GM06990 (cell line): ENCODE data around the gene KLF7.

ENCODE experiments used
- DNase-seq: peaks from one replicate; pipeline ENCODE4 v3.0.0-alpha.2; 2011; ENCODE audit not compliant: insufficient read length; ENCODE audit errors: extremely low read depth
- H3K27me3 ChIP-seq: replicated peaks from 2 replicates; pipeline ENCODE4 v1.6.0; 2011; ENCODE audit warnings: low read length; ENCODE audit not compliant: control insufficient read depth, insufficient read depth
- H3K36me3 ChIP-seq: 2 replicates; pipeline ENCODE4 v1.5.1; 2011; ENCODE audit warnings: low read length; ENCODE audit not compliant: control insufficient read depth, insufficient read depth
- H3K4me3 ChIP-seq: replicated peaks from 2 replicates; pipeline ENCODE4 v1.5.1; 2011; ENCODE audit warnings: low read depth, mild to moderate bottlenecking, control low read depth, low read length
- TF ChIP-seq, protein P1 (sequence below): IDR thresholded peaks from 2 replicates; pipeline ENCODE4 v1.5.1; 2011; ENCODE audit warnings: low read length, control low read depth, mild to moderate bottlenecking, inconsistent platforms; ENCODE audit not compliant: insufficient read depth, poor library complexity, severe bottlenecking

KLF7 gene

DNA sequence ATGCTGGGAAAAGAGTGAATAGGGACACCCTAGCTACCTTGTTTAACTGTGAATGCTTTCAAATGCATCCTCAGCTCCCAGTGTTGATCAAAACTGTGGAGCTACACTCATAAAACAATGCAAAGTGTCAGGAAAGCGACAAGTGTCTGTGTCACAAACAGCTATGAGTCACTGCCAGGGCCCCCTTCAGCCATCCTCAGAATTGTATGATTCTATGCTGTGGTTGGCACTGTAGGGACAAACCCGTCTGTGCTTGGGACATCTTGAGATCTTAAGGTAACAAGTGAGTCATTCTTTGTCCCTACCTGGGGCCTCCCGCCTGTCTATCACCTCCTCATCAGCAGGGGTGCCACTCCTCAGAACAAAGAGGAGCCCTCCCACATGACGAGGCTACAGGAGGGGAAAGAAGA is 42.4 kb downstream of the KLF7 start:
- no peak for DNase-seq
- H3K36me3 ChIP-seq, result 0 out of 2 replicates have a peak, but pooled peaks cover 2% of the 10 kb centered on the region
- no peaks in the 10 kb centered on the region for H3K27me3 ChIP-seq
- H3K4me3 ChIP-seq, result no peak overlapping the region
- TF ChIP-seq, protein P1, sequence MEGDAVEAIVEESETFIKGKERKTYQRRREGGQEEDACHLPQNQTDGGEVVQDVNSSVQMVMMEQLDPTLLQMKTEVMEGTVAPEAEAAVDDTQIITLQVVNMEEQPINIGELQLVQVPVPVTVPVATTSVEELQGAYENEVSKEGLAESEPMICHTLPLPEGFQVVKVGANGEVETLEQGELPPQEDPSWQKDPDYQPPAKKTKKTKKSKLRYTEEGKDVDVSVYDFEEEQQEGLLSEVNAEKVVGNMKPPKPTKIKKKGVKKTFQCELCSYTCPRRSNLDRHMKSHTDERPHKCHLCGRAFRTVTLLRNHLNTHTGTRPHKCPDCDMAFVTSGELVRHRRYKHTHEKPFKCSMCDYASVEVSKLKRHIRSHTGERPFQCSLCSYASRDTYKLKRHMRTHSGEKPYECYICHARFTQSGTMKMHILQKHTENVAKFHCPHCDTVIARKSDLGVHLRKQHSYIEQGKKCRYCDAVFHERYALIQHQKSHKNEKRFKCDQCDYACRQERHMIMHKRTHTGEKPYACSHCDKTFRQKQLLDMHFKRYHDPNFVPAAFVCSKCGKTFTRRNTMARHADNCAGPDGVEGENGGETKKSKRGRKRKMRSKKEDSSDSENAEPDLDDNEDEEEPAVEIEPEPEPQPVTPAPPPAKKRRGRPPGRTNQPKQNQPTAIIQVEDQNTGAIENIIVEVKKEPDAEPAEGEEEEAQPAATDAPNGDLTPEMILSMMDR, result no peak

DNA sequence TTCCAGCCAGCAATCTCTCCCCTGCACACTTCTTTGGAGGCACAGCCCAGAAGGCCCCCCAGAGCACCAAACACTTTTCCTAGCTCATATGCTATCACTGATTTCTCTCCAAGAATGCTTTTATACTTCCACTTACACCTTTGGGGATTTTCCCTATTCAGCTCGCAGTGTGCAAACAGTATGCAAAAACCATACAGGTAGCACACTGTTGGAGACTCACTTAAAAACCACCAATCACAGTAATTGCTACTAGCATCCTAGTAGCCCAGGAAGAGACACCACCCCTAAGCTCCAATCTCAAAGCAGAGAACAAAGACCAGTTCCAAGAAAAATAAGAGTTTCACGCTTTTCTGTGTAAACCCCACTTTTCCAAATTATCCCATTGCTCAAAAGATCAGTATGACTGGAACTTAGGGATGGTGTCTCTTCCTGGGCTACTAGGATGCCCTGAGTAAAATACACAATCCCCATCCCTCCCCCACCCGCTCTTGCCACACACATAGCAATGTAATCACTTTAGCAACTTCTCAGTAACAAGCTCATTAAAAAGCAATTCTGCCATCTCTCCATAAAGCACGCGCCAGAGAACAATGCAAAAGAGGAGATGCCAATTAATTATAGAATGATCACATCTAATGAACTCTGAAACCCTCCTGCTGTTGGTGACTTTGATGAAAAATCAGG is 43.0 kb downstream of the KLF7 start:
- TF ChIP-seq, protein P1, result no peak
- Histone ChIP-seq H3K36me3 (0 out of 2 replicates have a peak, but pooled peaks cover 2% of the 10 kb centered on the region), H3K27me3 (no peaks in the 10 kb centered on the region), H3K4me3 (no peak overlapping the region)
- no peak for DNase-seq

DNA sequence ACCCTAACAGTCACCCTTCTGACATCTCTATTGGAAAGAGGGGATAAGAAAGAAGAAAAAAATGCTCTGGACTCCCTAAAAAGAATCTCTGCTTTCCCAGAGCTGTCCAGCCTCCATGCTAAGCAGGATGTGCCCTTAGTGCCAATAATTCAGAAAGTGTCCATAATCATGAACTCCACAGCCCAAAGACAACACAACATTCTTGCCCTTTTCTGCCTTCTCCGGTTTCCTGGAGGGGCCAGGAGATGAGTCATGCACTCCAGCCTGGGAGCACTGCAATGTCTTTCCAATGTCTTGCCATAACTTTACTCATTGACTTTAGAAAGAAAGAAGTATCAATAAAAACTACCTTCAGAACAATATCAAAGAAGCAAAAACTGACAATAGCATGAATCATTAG is 44.0 kb downstream of the KLF7 start:
- H3K27me3 ChIP-seq, result no peaks in the 10 kb centered on the region
- no peak for DNase-seq
- no peak overlapping the region for H3K4me3 ChIP-seq
- H3K36me3 ChIP-seq, result 0 out of 2 replicates have a peak, but pooled peaks cover 2% of the 10 kb centered on the region
- TF ChIP-seq, protein P1, result no peak

DNA sequence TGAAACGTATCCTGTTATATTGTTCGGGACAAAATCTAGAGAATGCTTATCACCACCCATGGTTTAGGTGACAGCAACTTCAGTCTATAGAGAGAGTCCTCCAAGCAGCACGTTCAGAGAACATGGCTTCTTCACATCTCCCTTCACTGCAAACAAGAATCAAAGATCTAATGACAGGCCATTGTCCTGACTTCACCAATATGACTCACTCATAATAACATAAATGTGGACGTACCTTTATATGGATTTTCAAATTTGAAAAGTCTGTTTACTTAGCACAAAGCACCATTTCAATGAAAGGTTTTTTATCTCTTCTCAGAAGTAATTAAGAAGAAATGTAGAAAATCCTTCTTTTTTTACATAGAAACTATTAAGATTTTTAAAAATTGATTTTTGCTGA is 46.7 kb downstream of the KLF7 start:
- TF ChIP-seq, protein P1, result no peak
- H3K27me3 ChIP-seq, result no peaks in the 10 kb centered on the region
- H3K4me3 ChIP-seq, result no peak overlapping the region
- H3K36me3 ChIP-seq, result 0 out of 2 replicates have a peak, but pooled peaks cover 2% of the 10 kb centered on the region
- DNase-seq, result no peak

DNA sequence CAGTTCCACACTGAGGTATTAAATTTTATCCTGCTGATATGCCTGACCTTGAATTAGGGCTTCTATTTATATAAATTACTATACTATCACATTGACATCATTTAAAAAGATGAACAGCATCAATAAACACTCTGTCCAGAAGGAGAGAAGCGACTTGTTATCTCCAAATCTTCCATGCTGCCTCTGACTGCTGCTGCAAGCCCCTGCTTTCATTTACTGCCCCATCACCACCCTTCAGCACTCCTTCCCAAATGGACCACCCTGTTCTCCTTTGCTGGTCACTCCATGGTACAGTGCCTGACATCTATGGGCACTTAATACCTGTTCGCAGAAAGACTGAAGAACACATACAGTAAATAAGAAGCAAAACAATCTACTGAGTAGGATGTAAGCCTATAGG is 48.1 kb downstream of the KLF7 start:
- TF ChIP-seq, protein P1, result no peak
- DNase-seq, result no peak
- H3K4me3 ChIP-seq, result no peak overlapping the region
- H3K27me3 ChIP-seq, result no peaks in the 10 kb centered on the region
- H3K36me3 ChIP-seq, result no peaks in the 10 kb centered on the region
